ENCODE data around the gene PCDHGC4.

PCDHGC4 gene

DNA sequence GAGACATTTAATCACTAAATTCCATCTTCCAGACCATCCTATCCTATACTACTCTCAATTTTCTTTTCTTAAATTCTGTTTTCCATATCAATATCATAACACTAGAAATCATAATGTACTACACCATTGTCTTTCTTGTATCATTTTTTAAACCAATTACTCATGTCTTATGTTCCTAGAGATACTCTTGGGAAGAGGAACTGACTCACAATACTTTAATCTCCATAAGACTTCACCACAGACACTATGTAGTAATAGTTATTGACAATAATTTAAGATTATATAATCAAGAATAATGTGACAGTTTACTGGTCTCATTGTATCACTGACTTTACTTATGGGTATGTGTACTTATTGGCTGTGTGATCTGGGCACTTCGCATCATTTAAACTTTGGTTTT is 47.9 kb downstream of the PCDHGC4 start:
- no peak for DNase-seq

GRCh38 chr5:141533897-141534296 is 49.1 kb downstream of the PCDHGC4 start:
- no peak for DNase-seq

DNA sequence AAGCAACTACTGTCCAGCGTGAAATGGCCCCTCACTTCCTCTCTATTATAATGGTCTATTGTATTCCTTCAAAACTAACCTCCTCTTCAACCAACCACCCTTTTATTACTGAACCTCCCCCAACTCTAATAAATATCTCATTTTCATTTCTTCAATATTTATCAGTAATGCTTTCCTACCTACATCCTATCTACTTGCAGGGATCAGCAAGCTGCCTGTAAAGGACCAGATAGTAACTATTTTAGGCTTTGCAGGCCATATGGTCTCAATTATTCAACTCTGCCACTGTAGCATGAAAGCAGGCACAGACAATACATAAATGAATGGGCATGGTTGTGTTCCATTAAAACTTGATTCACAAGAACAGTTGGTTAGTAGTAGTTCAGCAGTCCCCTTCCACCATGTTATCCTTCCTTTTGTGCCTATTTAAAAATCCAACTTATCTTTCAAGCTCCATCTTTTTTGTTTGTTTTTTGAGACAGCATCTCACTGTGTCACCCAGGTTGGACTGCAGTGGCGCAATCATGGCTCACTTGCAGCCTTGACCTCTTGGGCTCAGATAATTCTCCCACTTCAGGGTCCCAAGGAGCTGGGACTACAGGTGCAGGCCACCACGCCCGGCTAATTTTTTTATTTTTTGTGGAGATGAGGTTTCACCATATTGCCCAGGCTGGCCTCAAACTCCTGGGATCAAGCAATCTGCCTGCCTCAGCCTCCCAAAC is 49.8 kb downstream of the PCDHGC4 start:
- DNase-seq = no peak
